Bladder microvascular endothelial cell (primary cell): ENCODE results near the gene FBXL16. TPM values are rescaled to one million over a fixed set of nuclear protein-coding genes. Genes with fewer than 3 reads are reported as not detected.

Source experiments
- total RNA-seq: library from RNA; depleted of rRNA; stranded (reverse); fragments of >200 nt; gene quantifications from 2 replicates; pipeline ENCODE4 v1.2.3, GENCODE V29; 2014

The FBXL16 gene, protein sequence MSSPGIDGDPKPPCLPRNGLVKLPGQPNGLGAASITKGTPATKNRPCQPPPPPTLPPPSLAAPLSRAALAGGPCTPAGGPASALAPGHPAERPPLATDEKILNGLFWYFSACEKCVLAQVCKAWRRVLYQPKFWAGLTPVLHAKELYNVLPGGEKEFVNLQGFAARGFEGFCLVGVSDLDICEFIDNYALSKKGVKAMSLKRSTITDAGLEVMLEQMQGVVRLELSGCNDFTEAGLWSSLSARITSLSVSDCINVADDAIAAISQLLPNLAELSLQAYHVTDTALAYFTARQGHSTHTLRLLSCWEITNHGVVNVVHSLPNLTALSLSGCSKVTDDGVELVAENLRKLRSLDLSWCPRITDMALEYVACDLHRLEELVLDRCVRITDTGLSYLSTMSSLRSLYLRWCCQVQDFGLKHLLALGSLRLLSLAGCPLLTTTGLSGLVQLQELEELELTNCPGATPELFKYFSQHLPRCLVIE
- total RNA-seq: under 0.01 and 0.13 TPM in 2 replicates

DNA sequence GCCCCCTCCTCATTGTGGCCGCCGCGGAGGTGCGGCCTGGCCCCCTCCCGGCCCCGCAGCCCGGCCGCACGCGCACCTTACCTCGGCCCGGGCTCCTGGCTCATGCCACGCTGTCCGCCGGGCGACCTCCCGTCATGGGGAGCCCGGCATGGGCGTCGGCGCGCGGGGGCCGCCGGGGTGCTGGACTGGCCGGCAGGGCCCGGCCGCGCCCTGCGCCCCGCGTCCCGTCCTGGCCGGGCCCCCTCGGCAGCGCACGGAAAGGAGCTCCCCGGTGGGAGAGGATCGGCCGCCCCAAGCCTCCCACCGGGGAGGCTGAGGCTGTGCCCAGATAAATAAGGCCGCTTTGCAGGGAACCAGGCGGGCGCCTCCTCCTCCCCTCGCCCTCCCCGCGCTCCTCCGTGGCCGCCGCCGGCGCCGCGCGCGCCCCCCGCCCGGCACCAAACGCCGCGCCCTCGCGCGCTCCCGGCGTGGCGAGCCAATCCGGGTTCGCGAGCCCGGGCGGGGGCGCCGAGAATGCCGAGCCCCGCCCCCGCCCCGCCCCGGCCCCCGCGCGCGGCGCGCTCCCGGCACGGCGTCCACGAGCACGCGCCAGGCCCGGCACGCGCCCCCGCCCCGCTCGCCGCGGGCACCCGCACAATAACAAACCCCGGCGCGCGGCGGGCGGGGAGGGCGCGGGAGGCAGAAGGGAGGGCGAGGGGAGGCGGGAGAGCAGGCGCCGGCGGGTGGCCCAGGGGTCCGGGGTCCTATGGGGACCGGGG, at the start of gene FBXL16:
FBXL16 (minus strand) TSS at position 371 of the 758 bp plus-strand sequence. CDS start 8,396 bp downstream, outside the sequence.

DNA sequence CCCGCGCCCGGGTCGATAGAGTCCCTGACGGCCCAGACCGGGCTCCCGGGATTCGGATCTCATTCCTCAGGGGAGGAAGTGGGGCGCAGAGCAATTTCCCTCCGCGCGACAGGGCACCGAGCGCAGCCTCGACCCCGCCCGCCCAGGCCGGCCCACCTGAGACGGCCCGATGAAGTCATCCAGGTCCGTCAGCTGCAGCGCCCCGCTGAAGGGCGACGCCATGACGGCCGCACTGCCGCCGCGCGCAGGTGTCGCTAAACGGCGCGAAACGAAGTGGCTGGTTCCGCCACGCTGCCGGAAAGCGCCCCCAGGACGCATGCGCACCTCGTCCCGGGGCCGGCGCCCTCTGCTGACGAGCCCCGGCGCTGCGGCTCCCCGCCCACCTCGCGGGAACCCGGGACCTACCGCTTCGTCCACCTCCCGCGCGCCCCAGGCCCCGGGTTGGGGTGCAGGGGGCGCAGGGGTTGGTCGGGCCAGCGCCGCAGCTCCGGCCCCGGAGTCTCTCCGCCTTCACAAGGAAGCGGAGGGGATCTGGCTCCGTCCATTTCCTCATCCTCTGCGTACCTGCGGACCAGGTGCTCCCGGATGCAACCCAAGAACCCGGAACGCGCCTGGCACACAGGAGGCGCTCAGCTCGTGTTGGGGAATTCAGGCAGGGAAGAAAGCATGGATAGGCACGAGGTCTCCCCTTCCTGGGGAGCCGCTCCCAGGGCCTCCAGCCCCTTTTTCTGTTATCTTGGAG, 35.3 kb upstream of the FBXL16 start, which contains the start of gene CIAO3:
CIAO3 (minus strand) TSS at position 234 of the 742 bp plus-strand sequence; CDS start at position 222, 12 bp downstream.

DNA sequence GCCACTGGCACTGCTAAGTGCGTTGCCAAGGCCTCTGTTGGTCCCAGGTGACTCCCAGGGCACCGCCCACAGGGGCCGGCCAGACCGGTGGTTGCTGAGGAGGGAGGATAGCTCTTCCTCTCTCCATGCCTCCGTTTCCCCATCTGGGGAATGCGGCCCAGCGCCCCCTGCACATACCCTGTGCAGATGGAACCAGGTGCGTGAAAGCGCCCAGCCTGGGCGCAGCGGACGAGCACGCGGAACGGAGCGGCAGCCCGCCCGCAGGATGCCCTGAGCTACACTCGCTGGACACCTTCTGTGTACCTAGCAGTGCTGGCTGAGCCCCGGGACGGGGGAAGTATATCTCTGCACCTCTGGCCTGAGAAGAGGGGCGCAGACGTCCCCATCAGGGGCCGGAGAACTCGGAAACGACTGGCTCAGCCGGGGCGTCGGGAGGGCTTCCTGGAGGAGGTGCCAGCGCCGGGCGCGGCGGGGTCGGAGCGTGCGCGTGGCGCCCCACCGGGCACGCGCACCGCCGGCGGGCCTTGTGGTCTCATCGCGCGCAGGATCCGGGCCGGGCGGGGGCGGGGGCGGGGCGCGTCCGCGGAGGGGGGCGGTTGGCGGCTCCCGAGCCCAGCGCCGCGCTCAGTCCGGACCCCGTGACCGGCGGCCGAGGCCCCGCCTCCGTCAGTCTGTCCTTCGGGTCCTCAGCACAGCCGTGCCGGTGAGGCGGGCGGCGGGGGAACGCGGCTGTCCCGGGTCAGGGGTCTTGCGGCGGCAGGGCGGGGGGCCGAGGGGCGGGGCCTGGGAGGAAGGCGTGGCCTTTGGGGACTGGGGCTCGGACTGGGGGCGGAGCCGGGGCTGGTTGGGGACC, 21.1 kb upstream of the FBXL16 start, which contains the start of the genes CCDC78 and HAGHL:
CCDC78 (minus strand) TSS at position 6 of the 853 bp plus-strand sequence. CDS start 76 bp downstream, outside the sequence.
HAGHL (plus strand) TSS at position 669 of the 853 bp plus-strand sequence. CDS start 404 bp downstream, outside the sequence.

DNA sequence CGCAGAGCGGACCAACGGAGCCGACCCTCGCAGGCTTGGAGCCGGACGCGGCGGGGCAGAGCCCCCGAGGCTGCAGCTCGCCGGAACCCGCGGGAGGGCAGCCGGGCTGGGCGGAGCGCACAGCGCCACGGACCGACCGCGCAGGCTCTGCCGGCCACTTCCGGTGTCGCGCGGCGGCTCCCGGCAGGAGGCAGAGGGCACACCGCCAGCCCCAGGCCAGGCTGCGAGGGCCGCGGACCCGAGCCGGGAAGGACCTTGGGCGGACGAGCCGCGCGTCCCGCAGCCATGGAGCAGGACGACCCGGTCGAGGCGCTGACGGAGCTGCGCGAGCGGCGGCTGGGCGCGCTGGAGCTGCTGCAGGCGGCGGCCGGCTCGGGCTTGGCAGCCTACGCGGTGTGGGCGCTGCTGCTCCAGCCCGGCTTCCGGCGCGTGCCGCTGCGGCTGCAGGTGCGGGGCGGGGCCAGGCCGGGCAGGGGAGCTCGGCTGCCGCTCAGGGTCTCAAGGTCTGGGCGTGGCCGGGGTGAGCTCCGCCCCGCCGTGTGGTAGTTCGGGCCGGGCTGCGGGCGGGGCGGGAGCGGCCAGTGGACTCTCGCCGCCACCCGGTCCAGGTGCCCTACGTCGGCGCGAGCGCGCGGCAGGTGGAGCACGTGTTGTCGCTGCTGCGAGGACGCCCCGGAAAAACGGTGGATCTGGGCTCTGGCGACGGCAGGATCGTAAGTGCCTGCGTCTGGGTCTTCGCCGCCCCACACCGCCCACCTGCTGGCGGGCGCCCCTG, 15.6 kb upstream of the FBXL16 start, which contains the start of gene ANTKMT:
ANTKMT (plus strand) TSS at position 157 of the 775 bp plus-strand sequence; CDS start at position 286, 129 bp downstream.

DNA sequence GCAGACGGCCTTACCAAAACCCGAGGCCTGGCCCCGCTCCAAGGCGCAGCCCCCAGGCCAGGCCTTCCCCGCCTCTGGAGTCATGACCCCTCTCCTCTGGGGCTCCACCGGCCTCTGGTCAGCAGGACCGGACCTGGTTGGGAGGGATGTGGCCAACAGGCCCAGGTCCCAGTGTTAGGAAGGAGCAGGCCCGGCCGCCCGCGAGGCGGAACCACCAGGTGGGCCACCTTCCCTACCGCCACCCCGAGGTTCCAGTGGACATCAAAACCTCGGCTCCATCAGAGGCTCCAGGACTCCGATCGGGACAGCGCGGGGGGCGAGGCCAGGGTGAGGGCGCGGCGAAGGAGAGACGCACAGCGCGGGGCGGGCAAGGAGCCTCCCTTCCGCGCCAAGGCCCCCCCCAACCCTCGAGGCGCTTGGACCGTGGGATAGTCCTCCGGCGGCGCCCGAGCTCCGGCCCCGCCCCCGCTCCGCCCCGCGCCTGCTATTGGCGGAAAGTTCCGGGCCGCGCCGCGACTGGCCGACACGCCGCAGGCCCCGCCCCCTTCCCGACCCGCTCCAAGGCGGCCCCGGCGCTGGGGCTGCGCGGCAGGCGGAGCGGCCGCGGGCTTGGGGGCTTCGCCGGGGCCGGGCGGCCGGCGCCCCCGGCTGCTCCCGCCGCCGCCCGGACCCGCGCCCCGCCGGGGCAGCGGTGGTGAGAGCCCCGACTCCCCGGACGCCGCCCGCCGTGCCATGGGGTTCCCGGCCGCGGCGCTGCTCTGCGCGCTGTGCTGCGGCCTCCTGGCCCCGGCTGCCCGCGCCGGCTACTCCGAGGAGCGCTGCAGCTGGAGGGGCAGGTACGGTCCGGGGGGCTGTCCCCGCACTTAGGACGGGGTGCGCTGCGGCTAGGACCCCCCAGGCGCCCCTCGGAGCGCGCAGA, 9.2 kb upstream of the FBXL16 start, which contains the start of gene METRN:
METRN (plus strand) TSS at position 561 of the 919 bp plus-strand sequence; CDS start at position 733, 172 bp downstream.

DNA sequence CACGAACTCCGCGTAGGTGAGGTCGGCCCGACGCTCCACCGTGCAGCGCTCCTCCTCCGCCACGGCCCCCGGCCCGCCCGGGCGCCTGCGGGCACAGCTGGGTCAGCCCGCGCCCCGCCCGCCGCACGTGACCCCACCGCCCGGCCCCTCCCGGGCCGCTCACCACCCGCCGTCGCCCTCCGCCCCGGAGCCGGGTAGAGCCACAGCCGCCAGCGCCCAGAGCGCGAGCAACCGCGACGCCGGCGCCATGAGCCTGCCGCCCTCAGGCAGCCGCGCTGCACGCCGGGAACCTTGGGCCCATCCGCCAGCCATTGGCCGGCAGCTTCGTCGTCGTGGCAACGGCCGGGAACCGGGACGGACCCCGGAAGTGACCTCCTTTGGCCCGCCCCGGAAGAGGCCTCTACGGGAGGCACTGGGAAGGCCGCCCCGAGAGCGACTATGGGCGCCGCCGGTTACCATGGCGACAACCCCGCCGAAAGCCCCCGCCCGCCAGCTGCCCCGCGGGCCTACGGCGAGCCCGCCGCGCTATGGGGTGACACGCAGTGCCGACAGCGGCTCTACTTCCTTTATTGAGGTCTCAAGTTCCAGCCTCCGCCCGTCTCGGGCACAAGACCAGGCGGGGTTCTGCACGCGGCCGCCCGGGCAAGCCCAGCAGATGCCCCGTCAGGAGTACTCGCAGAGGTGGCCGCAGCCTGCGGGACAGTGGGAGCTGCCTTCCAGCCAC, 21.4 kb downstream of the FBXL16 start, which contains the start of gene JMJD8:
JMJD8 (minus strand) TSS at position 264 of the 724 bp plus-strand sequence; CDS start at position 249, 15 bp downstream.

DNA sequence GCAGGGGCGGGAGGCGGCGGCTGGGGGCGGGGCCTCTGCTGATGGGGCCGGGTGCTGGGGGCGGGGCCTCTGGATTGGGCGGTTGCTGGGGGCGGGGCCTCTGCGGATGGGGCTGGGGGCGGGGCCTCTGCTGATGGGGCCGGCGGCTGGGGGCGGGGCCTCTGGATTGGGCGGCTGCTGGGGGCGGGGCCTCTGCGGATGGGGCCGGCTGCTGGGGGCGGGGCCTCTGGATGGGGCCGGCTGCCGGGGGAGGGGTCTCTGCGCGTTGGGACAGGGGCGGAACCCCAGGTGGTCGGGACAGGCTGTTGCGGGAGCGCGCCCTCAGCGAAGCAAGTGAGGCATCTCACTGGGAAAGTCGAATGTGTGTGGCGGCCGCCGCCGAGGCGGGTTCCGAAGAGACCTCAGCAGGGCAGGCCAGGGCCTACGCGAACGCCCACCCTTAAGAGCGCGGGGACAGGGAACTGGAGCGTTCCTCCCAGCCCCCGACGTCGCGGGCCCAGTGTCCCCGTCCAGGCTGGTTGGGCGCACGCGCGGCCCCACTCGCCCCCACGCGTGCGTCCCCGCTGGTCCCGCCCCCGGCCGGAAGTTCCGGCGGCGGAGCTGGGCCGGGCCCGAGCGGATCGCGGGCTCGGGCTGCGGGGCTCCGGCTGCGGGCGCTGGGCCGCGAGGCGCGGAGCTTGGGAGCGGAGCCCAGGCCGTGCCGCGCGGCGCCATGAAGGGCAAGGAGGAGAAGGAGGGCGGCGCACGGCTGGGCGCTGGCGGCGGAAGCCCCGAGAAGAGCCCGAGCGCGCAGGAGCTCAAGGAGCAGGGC, 25.6 kb downstream of the FBXL16 start, which contains the start of gene STUB1:
STUB1 (plus strand) TSS at position 597 of the 811 bp plus-strand sequence; CDS start at position 713, 116 bp downstream.

DNA sequence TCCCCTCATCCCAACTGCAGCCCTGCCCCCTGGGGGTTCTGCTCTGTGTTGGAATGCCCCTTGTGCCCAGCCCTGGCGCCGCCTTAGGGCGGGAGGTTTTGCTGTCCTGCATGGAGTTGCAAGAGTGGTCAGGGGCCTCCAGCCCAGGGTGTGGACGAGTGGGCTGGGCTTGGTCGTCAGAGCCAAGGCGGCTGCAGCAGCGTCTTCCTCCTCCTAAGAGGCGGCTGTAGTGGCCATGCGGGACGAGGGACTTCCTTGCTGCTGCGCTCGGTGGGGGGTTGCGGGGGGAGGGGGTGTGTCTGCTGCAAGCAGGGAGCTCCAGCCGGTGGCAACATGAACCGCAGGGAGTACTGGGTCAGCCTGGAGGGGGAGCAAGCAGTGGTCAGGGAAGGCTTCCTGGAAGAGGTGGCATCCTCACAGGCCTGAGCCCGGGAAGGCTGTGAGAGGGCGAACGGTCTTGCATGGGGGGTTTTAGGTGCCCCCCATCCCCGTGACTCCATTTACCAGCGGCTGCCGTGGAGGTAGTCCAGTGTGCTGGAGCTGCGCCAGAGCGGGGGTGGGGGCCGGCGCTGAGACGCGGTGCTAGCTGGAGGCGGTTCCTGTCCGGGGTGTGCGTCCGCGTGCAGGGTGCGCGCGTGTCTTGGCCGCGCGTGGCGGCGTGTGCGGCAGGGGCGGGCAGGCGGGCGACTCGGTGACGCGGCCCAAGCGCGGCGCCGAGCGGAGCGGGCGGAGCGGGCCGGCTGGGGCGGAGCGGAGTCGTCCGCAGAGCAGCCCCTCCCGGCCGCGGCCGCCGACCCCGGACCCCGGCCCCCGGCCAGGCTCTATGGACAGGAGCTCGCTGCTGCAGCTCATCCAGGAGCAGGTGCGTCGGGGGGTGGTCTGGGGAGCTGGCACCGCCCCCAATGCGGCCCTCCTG, 30.4 kb downstream of the FBXL16 start, which contains the start of gene RHBDL1:
RHBDL1 (plus strand) TSS at position 704 of the 916 bp plus-strand sequence; CDS start at position 824, 120 bp downstream.

DNA sequence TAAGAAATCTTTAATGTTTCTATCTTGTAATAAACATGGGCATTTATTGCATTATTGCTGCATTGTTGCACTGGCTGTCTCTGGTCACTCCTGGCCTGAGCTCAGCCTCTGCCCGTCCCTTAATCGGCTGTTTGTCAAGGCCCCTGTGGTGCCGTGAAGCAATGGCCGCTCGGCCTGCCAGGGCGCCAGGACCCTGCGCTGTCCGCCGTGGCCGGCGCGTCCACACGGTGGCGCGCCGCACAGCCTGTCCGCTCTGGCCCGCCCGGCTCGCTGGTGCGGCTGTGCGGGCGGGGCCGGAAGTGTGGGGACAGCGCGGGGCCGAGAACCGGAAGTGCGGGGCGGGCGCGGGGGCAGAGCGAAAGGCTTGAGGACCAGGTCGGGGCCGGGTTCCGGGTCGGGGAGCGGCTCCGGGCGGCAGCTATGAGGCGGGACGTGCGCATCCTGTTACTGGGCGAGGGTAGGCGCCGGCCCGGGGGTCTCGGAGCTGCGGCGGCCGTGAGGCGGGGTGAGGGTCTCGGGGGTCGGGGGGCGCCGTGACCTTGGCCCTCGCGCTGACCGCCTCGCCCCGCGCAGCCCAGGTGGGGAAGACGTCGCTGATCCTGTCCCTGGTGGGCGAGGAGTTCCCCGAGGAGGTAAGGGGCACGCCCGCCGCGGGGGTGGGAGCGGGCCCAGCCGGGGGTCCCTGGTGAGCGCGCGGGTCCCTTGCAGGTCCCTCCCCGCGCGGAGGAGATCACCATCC, 37.7 kb downstream of the FBXL16 start, which contains the start of gene RHOT2:
RHOT2 (plus strand) TSS at position 353 of the 739 bp plus-strand sequence; CDS start at position 421, 68 bp downstream.

DNA sequence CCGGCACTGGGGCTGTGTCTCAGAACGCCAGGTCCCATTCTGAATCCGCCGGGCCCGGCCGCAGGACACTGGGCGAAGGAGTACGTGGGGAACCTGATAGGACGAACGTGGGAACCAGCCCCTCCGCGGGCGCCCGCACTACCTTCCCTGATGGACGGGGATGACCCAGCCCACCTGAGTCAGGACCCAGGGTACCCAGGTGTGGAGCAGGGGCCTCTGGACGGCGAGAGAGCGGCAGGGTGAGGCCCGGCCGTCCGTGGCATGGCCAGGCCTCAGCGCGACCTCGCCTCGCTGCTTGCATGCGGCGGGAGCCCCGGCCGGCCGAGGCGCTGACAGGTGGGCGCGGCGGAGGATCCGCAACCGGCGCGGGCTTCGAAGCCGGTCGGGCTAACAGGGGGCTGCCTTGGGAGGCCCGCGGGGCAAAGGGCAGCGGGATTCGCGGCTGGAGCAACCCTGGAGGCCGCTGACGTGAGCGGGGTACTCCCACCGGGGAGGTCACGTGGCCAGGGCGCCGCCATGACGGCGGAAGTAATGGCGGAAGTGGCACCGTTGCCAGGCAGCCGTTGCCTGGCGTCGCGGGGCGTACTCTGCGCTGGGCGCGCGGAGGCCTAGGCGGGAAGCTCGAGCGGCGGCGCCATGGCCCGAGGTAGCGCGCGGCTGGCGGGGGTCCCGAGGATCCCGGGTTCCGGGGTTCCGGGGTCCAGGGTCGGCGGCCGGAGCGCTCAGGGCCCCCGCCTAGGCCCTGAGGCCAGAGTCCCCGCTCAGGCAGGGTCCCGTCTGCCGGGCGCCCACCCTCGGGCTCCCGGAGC, 56.6 kb downstream of the FBXL16 start, which contains the start of gene WDR90:
WDR90 (plus strand) TSS at position 585 of the 809 bp plus-strand sequence; CDS start at position 637, 52 bp downstream.

